ENCODE measurements around the gene CACNA2D2.

The CACNA2D2 gene

GRCh38 chr3:50317300-50317699, 186.1 kb downstream of the CACNA2D2 start:
- no peak for DNase-seq (ENCODE audit: low spot score)
- in situ Hi-C loops (cut with MboI; ENCODE audit: low pct_unique_long_range_greater_than_20kb, low sequenced_read_pairs, unreplicated experiment) = no loop called here
- TF ChIP-seq, protein P1, sequence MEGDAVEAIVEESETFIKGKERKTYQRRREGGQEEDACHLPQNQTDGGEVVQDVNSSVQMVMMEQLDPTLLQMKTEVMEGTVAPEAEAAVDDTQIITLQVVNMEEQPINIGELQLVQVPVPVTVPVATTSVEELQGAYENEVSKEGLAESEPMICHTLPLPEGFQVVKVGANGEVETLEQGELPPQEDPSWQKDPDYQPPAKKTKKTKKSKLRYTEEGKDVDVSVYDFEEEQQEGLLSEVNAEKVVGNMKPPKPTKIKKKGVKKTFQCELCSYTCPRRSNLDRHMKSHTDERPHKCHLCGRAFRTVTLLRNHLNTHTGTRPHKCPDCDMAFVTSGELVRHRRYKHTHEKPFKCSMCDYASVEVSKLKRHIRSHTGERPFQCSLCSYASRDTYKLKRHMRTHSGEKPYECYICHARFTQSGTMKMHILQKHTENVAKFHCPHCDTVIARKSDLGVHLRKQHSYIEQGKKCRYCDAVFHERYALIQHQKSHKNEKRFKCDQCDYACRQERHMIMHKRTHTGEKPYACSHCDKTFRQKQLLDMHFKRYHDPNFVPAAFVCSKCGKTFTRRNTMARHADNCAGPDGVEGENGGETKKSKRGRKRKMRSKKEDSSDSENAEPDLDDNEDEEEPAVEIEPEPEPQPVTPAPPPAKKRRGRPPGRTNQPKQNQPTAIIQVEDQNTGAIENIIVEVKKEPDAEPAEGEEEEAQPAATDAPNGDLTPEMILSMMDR (IDR thresholded peaks at IDR 0.05; ENCODE audit: extremely low read depth, insufficient read depth, missing control alignments) = no peak

- in situ Hi-C loops (cut with MboI; ENCODE audit: low pct_unique_long_range_greater_than_20kb, low sequenced_read_pairs, unreplicated experiment) = no loop called here
- no peak for DNase-seq (ENCODE audit: low spot score)
- TF ChIP-seq, protein P1 (IDR thresholded peaks at IDR 0.05; ENCODE audit: extremely low read depth, insufficient read depth, missing control alignments) = no peak
These were observed 186.7 kb downstream of the CACNA2D2 start for GRCh38 chr3:50316657-50317242.

DNA sequence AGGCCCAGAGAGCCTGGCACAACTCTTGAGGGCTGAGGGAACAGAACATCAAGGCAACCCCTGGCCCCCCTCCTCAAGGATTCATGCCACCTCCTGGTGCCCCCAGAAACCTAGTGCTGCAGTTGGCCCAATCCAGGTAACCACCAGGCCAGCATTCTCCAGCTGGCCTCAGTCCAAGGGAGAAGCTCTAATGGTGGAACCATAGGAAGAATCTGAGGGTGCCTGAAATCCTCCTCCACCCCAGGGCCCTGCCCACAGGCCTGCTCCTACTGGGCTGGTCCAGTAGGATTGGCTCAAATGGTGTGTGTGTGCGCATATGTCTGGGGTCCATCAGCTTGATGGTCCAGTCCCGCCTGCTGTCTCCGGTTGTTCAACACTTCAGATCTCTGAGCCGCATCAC, 188.6 kb downstream of the CACNA2D2 start:
- in situ Hi-C loops (cut with MboI; ENCODE audit: low pct_unique_long_range_greater_than_20kb, low sequenced_read_pairs, unreplicated experiment) = no loop called here
- TF ChIP-seq, protein P1 (IDR thresholded peaks at IDR 0.05; ENCODE audit: extremely low read depth, insufficient read depth, missing control alignments) = no peak
- DNase-seq (ENCODE audit: low spot score) = no peak

DNA sequence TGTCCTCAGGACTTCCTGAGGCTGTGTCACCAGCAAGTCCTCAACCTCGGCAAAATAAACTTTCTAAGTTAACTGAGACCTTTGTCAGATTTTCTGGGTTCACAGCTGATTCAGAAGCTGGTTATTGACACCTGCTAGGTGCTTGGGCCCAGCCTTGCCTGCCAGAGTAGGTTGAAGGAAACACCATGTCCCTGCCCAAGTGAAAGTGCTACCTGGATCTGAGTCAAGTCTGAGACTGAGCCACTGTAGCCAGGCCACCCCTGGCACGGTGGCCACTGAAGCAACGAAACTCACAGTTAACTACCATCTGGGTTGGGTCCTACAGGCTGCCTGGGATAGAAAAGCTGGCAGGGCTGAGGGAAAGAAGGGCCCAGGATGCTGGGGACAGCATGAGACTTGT, 189.1 kb downstream of the CACNA2D2 start:
- TF ChIP-seq, protein P1 (IDR thresholded peaks at IDR 0.05; ENCODE audit: extremely low read depth, insufficient read depth, missing control alignments) = no peak
- in situ Hi-C loops (cut with MboI; ENCODE audit: low pct_unique_long_range_greater_than_20kb, low sequenced_read_pairs, unreplicated experiment) = no loop called here

More for the DNA sequence above, 189.1 kb downstream of the CACNA2D2 start:
- DNase-seq (ENCODE audit: low spot score) = no peak
